K562 (cell line): ENCODE results near the gene CBX8. TPM values are rescaled to one million over a fixed set of nuclear protein-coding genes. Genes with fewer than 3 reads are reported as not detected.

Experiments used
- CREM ChIP-seq: IDR thresholded peaks from 2 replicates; pipeline ENCODE4 v1.6.1; 2014; ENCODE audit warnings: antibody characterized with exemption, low read depth
- CTCF ChIP-seq, 3 experiments: IDR thresholded peaks in 2 of 3; conservative IDR thresholded peaks in 1 of 3; 2 replicates each; pipeline ENCODE4 v1.5.1; 2011 to 2012; ENCODE audit warnings: low read length in 3 of 3, mild to moderate bottlenecking in 3 of 3, control low read depth in 2 of 3, improper control_type of control experiment in 1 of 3, inconsistent platforms in 1 of 3, low read depth in 1 of 3, mixed read lengths in 1 of 3, moderate library complexity in 1 of 3; ENCODE audit not compliant: insufficient read depth in 2 of 3
- KHSRP ChIP-seq: fragments of 450-650 bp; IDR thresholded peaks from 2 replicates; pipeline ENCODE4 v1.6.1; 2017
- MAX ChIP-seq: sonication (generic); formaldehyde crosslinking; IDR thresholded peaks from 2 replicates; pipeline ENCODE4 v1.9.0; 2022; ENCODE audit warnings: mild to moderate bottlenecking, missing genetic modification reagents
- MED1 ChIP-seq: sonication (generic); formaldehyde crosslinking; IDR thresholded peaks from 2 replicates; pipeline ENCODE4 v1.8.1; 2023; ENCODE audit warnings: missing genetic modification reagents, borderline replicate concordance
- MTA3 ChIP-seq: fragments of 450-650 bp; formaldehyde crosslinking; IDR thresholded peaks from 2 replicates; pipeline ENCODE4 v1.6.1; 2017; ENCODE audit warnings: mild to moderate bottlenecking, borderline replicate concordance
- NR3C1 ChIP-seq: sonication (generic); formaldehyde crosslinking; IDR thresholded peaks from 2 replicates; pipeline ENCODE4 v1.8.1; 2022; ENCODE audit warnings: missing genetic modification reagents
- POLR2AphosphoS5 ChIP-seq: IDR thresholded peaks from 2 replicates; pipeline ENCODE4 v1.6.1; 2011; ENCODE audit warnings: mild to moderate bottlenecking, low read depth, low read length, moderate library complexity; ENCODE audit not compliant: control insufficient read depth, insufficient read depth
- PRPF4 ChIP-seq: fragments of 200-400 bp; formaldehyde crosslinking; IDR thresholded peaks from one replicate; pipeline ENCODE4 v1.6.1; 2017; ENCODE audit warnings: low read length, low read depth, mild to moderate bottlenecking; ENCODE audit not compliant: insufficient read depth, poor library complexity, severe bottlenecking
- SMAD3 ChIP-seq: fragments of 450-650 bp; formaldehyde crosslinking; conservative IDR thresholded peaks from 2 replicates; pipeline ENCODE4 v1.4.0; 2020; ENCODE audit warnings: mild to moderate bottlenecking
- TEAD1 ChIP-seq, 2 experiments: fragments of 450-650 bp in 1 of 2; sonication (generic) in 1 of 2; formaldehyde crosslinking; IDR thresholded peaks; 2 replicates each; pipeline versions ENCODE4 v1.4.0 to v1.8.0; 2020 to 2022; ENCODE audit warnings: mild to moderate bottlenecking in 2 of 2, missing genetic modification reagents in 1 of 2
- TFAM ChIP-seq: fragments of 250-450 bp; sonication (Bioruptor Pico); conservative IDR thresholded peaks from 2 replicates; pipeline ENCODE4 v1.5.0; 2021; ENCODE audit warnings: mild to moderate bottlenecking, moderate library complexity
- XRCC5 ChIP-seq: fragments of 200-400 bp; formaldehyde crosslinking; IDR thresholded peaks from 2 replicates; pipeline ENCODE4 v1.6.1; 2017; ENCODE audit warnings: low read depth, mild to moderate bottlenecking, low read length
- ZC3H4 ChIP-seq: sonication (generic); formaldehyde crosslinking; IDR thresholded peaks from 2 replicates; pipeline ENCODE4 v1.9.0; 2021; ENCODE audit warnings: missing genetic modification reagents, borderline replicate concordance
- ZNF282 ChIP-seq: sonication (generic); formaldehyde crosslinking; IDR thresholded peaks from 2 replicates; pipeline ENCODE4 v1.8.1; 2023; ENCODE audit warnings: missing genetic modification reagents
- polyA plus RNA-seq, 8 experiments: library from polyadenylated mRNA; depleted of rRNA in 4 of 8; stranded (reverse) in 5 of 8; unstranded in 3 of 8; fragments of >200 nt; fragmentation: Nextera tagmentation in 2 of 8; fragmentation: Illumina TruSeq in 1 of 8; extraction: Ambion mirVana in 2 of 8; extraction: Trizol in 1 of 8; gene quantifications; 2 replicates each; pipeline versions ENCODE4 v1.2.1 to v1.2.3, GENCODE V29; 2011 to 2014; ENCODE audit warnings: inconsistent platforms in 1 of 8, missing spikeins in 1 of 8
- total RNA-seq, 7 experiments: library from RNA; depleted of rRNA in 6 of 7; stranded (reverse); fragments of >200 nt in 6 of 7; fragmentation: Illumina TruSeq in 2 of 7; extraction: Trizol in 2 of 7; gene quantifications; 2 replicates each; pipeline versions ENCODE4 v1.2.1 to v1.2.3, GENCODE V29; 2011 to 2021; ENCODE audit warnings: low replicate concordance in 1 of 7
- TF ChIP-seq, protein P1 (sequence below): fragments of 250-450 bp; sonication (Bioruptor Pico); IDR thresholded peaks from 2 replicates; pipeline ENCODE4 v1.8.0; 2022; ENCODE audit warnings: inconsistent platforms
- TF ChIP-seq, protein P2 (sequence below): fragments of 450-650 bp; IDR thresholded peaks from 2 replicates; pipeline ENCODE4 v1.6.1; 2016; ENCODE audit warnings: antibody characterized with exemption
- TF ChIP-seq, protein P3 (sequence below): fragments of 450-650 bp; formaldehyde crosslinking; IDR thresholded peaks from 2 replicates; pipeline ENCODE4 v1.4.0; 2020; ENCODE audit warnings: mild to moderate bottlenecking, moderate library complexity

CBX8 gene
- total and polyA plus RNA-seq, 9 of the 15 experiments (the other 6 are each of a cell fraction or from before 2014, with no cell fraction given): 0.08 to 11.9 (median 2.6) TPM

DNA sequence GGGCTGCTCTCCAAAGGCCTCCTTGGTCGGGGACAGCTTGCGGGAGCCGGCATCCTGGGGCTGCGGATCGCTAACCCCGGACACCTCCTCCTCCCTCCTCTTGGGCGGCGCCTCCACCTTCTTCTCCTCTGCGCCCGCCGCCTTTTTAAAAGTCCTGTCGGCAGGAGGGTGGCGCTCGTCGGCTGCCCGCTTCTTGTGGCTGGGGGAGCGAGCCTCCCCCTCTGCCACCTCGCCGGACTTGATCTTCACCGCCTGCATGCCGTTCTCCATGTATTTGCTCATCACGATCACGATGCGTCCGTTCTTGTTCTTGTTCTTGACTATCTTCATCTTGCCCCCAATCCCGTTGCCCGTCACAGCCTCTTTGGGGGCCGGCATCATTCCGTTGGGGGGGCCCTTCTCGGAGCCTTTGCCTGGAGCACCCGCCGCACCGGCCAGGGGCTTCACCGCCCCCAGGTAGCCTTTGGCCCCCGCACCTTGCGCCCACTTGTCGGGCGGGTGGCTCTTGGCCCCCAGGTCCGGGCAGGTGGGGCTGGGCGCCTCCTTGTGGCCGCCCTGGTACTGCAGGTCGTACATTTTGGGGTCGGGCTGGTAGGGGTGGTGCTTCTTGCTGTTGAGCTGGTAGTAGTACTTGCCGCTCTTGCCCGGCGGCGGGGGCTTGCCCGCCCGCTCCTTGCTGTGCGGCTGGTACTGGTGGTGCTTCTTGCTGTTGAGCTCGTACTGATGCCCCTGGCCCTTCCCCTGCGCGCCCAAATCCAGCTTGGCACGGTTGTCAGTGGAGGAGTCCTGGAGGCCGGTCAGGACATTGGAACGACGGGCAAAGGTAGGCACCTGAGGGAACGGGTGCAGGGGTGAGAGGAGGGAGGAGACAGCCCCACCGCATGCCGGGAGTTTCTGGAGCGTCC is 37.9 kb upstream of the CBX8 start (continued):
- peak; percentile 71; the same call in 1 of the 2 replicates for TF ChIP-seq ZC3H4 (CRISPR knock-in tag)
- peak; percentile 32 for TF ChIP-seq MTA3
- TF ChIP-seq ZNF282 (CRISPR knock-in tag): 0 out of 2 replicates have a peak, but pooled peaks have one; percentile 19
- TF ChIP-seq PRPF4: peak; percentile 15
- peak; percentile 76 to 94 (median 86) for TF ChIP-seq CTCF (IDR thresholded peaks at IDR 0.05 in 2 of 3, conservative IDR thresholded peaks at IDR 0.05 in 1 of 3; ENCODE audit: insufficient read depth in 2 of 3, low read depth in 1 of 3, low read length in 3 of 3)
- TF ChIP-seq, protein P1, sequence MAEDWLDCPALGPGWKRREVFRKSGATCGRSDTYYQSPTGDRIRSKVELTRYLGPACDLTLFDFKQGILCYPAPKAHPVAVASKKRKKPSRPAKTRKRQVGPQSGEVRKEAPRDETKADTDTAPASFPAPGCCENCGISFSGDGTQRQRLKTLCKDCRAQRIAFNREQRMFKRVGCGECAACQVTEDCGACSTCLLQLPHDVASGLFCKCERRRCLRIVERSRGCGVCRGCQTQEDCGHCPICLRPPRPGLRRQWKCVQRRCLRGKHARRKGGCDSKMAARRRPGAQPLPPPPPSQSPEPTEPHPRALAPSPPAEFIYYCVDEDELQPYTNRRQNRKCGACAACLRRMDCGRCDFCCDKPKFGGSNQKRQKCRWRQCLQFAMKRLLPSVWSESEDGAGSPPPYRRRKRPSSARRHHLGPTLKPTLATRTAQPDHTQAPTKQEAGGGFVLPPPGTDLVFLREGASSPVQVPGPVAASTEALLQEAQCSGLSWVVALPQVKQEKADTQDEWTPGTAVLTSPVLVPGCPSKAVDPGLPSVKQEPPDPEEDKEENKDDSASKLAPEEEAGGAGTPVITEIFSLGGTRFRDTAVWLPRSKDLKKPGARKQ (CRISPR knock-in tag): 0 out of 2 replicates have a peak, but pooled peaks have one; percentile 56
- 0 out of 2 replicates have a peak, but pooled peaks have one; percentile 26 for TF ChIP-seq MED1 (CRISPR knock-in tag)
- TF ChIP-seq SMAD3 (CRISPR knock-in tag): 0 out of 2 replicates have a peak, but pooled peaks have one; percentile 26
- TF ChIP-seq MAX (CRISPR knock-in tag): peak; percentile 53
- no peak for TF ChIP-seq TFAM (CRISPR knock-in tag)
- TF ChIP-seq, protein P2, sequence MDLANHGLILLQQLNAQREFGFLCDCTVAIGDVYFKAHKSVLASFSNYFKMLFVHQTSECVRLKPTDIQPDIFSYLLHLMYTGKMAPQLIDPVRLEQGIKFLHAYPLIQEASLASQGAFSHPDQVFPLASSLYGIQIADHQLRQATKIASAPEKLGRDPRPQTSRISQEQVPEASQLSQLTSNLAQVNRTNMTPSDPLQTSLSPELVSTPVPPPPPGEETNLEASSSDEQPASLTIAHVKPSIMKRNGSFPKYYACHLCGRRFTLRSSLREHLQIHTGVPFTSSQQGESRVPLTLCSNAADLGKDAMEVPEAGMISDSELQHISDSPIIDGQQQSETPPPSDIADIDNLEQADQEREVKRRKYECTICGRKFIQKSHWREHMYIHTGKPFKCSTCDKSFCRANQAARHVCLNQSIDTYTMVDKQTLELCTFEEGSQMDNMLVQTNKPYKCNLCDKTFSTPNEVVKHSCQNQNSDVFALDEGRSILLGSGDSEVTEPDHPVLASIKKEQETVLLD: peak; percentile 22; the same call in 1 of the 2 replicates
- TF ChIP-seq TEAD1 (CRISPR knock-in tag; IDR thresholded peaks at IDR 0.05): 0 out of 4 replicates have a peak, but pooled peaks of 1 of the 2 experiments have one; percentile 22
- 0 out of 2 replicates have a peak, but pooled peaks have one; percentile 65 for TF ChIP-seq XRCC5
- TF ChIP-seq POLR2AphosphoS5: 0 out of 2 replicates have a peak, but pooled peaks have one; percentile 41
- TF ChIP-seq, protein P3, sequence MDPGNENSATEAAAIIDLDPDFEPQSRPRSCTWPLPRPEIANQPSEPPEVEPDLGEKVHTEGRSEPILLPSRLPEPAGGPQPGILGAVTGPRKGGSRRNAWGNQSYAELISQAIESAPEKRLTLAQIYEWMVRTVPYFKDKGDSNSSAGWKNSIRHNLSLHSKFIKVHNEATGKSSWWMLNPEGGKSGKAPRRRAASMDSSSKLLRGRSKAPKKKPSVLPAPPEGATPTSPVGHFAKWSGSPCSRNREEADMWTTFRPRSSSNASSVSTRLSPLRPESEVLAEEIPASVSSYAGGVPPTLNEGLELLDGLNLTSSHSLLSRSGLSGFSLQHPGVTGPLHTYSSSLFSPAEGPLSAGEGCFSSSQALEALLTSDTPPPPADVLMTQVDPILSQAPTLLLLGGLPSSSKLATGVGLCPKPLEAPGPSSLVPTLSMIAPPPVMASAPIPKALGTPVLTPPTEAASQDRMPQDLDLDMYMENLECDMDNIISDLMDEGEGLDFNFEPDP (CRISPR knock-in tag): 0 out of 2 replicates have a peak, but pooled peaks have one; percentile 60
- TF ChIP-seq KHSRP: no peak
- 0 out of 2 replicates have a peak, but pooled peaks have one; percentile 75 for TF ChIP-seq NR3C1 (CRISPR knock-in tag)
- 0 out of 2 replicates have a peak, but pooled peaks have one; percentile 4 for TF ChIP-seq CREM
